HAP-1 (cell line): ENCODE results near the gene IPCEF1.
"Not testable (repeated sequence)": the region's sequence is repeated elsewhere in the genome, so short reads cannot be mapped to it uniquely, and the experiment has no call there.

Experiments used
- DNase-seq, 2 experiments: peaks; one replicate each; pipeline ENCODE4 v3.0.0-alpha.2; 2016 to 2020; ENCODE audit warnings: low spot score in 2 of 2
- H3K27me3 ChIP-seq: fragments of 250-450 bp; sonication (Bioruptor Pico); 2 replicates; pipeline ENCODE4 v1.5.1; 2020; ENCODE audit warnings: low read depth, mild to moderate bottlenecking, moderate library complexity
- H3K36me3 ChIP-seq: fragments of 250-450 bp; sonication (Bioruptor Pico); replicated peaks from 2 replicates; pipeline ENCODE4 v1.5.1; 2020; ENCODE audit warnings: mild to moderate bottlenecking
- H3K4me1 ChIP-seq: fragments of 250-450 bp; sonication (Bioruptor Pico); 2 replicates; pipeline ENCODE4 v1.5.1; 2020; ENCODE audit warnings: mild to moderate bottlenecking
- H3K4me3 ChIP-seq: fragments of 250-450 bp; sonication (Bioruptor Pico); 2 replicates; pipeline ENCODE4 v1.5.1; 2020; ENCODE audit warnings: mild to moderate bottlenecking, moderate library complexity
- H3K9me3 ChIP-seq: fragments of 250-450 bp; sonication (Bioruptor Pico); 2 replicates; pipeline ENCODE4 v1.5.1; 2020; ENCODE audit warnings: mild to moderate bottlenecking, moderate library complexity
- in situ Hi-C: fragments of 300-500 bp; cut with MboI; formaldehyde crosslinking; loops from 3 replicates; pipeline ENCODE4 v1.14.3; 2020; ENCODE audit warnings: low sequenced_read_pairs, inconsistent platforms, mixed read lengths

Gene IPCEF1

GRCh38 chr6:154223296-154223695 lies 133.3 kb downstream of the IPCEF1 start:
- Histone ChIP-seq H3K36me3 (no peaks in the 10 kb centered on the region), H3K9me3 (no peaks in the 10 kb centered on the region), H3K4me3 (no peak overlapping the region), H3K4me1 (peaks cover 8% of the 10 kb centered on the region), H3K27me3 (no peaks in the 10 kb centered on the region)
- in situ Hi-C loops: no loop called here
- no peak for DNase-seq

GRCh38 chr6:154222716-154223115 lies 133.9 kb downstream of the IPCEF1 start:
- Histone ChIP-seq H3K4me1 (peaks cover 14% of the 10 kb centered on the region), H3K36me3 (no peaks in the 10 kb centered on the region), H3K9me3 (no peaks in the 10 kb centered on the region), H3K4me3 (no peak overlapping the region), H3K27me3 (no peaks in the 10 kb centered on the region)
- no peak for DNase-seq
- in situ Hi-C loops: no loop called here

GRCh38 chr6:154219250-154219649 lies 137.4 kb downstream of the IPCEF1 start:
- in situ Hi-C loops: no loop called here
- H3K36me3 ChIP-seq: no peaks in the 10 kb centered on the region
- H3K27me3 ChIP-seq: no peaks in the 10 kb centered on the region
- no peaks in the 10 kb centered on the region for H3K9me3 ChIP-seq
- no peak overlapping the region for H3K4me3 ChIP-seq
- DNase-seq: no peak
- H3K4me1 ChIP-seq: peaks cover 14% of the 10 kb centered on the region; the same call in 1 of the 2 replicates

DNA sequence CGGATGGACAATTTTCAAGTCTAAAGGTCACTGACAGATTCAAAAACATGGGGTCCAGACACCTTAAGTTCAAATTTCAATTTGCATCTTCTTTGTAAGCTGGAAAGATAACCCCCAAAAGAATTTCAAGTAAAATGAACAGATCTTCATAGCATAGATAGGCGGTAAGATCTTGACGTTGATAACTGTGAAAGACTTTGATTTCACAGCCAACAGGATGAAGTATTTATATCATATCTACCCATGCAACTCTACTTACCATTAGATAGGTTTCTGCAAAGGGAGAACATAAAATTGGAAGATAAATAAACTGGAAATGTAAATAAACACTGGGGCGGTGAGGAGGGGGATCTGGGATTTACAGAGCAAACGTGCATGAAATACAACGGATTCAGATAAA lies 137.8 kb downstream of the IPCEF1 start:
- Histone ChIP-seq H3K4me1 (peaks cover 14% of the 10 kb centered on the region; the same call in 1 of the 2 replicates), H3K27me3 (no peaks in the 10 kb centered on the region), H3K36me3 (no peaks in the 10 kb centered on the region), H3K9me3 (no peaks in the 10 kb centered on the region), H3K4me3 (no peak overlapping the region)
- in situ Hi-C loops: no loop called here
- DNase-seq: no peak

- H3K9me3 ChIP-seq: no peaks in the 10 kb centered on the region
Measured at GRCh38 chr6:154218301-154218700, 138.3 kb downstream of the IPCEF1 start.

GRCh38 chr6:154213782-154214181 lies 142.8 kb downstream of the IPCEF1 start:
- Histone ChIP-seq H3K4me1 (peaks cover 14% of the 10 kb centered on the region; the same call in 1 of the 2 replicates), H3K27me3 (no peaks in the 10 kb centered on the region), H3K9me3 (no peaks in the 10 kb centered on the region), H3K4me3 (no peak overlapping the region), H3K36me3 (no peaks in the 10 kb centered on the region)
- in situ Hi-C loops: no loop called here
- no peak for DNase-seq

More at GRCh38 chr6:154218301-154218700, 138.3 kb downstream of the IPCEF1 start:
- DNase-seq: no peak
- in situ Hi-C loops: no loop called here
- Histone ChIP-seq H3K4me1 (peaks cover 14% of the 10 kb centered on the region; the same call in 1 of the 2 replicates), H3K4me3 (no peak overlapping the region), H3K36me3 (no peaks in the 10 kb centered on the region), H3K27me3 (no peaks in the 10 kb centered on the region)

GRCh38 chr6:154210678-154211077 lies 145.9 kb downstream of the IPCEF1 start:
- Histone ChIP-seq H3K4me3 (no peak overlapping the region), H3K9me3 (no peaks in the 10 kb centered on the region), H3K36me3 (no peaks in the 10 kb centered on the region), H3K27me3 (no peaks in the 10 kb centered on the region), H3K4me1 (no peaks in the 10 kb centered on the region)
- no peak for DNase-seq
- in situ Hi-C loops: no loop called here

DNA sequence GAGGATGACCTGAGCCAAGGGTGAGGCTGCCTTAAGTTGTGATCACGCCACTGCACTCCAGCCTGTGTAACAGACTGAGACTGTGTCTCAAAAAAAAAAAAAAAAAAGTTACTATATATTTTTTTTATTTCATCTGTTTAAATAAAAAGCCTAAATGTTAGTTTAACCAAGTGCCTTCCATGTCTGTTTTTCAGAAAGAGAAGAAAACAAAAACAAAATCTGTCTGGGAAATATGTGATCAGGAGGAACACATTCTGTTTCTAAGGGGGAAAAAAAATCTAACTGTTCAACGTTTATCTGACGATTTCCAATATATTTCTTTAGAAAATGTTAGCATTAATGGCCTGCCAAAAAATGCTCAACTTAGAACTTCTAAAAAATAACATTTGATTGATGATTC lies 147.0 kb downstream of the IPCEF1 start:
- H3K9me3 ChIP-seq: no peaks in the 10 kb centered on the region
- H3K4me1 ChIP-seq: no peaks in the 10 kb centered on the region
- no peaks in the 10 kb centered on the region for H3K27me3 ChIP-seq
- no peaks in the 10 kb centered on the region for H3K36me3 ChIP-seq
- no peak overlapping the region for H3K4me3 ChIP-seq
- in situ Hi-C loops: no loop called here
- DNase-seq: no peak

DNA sequence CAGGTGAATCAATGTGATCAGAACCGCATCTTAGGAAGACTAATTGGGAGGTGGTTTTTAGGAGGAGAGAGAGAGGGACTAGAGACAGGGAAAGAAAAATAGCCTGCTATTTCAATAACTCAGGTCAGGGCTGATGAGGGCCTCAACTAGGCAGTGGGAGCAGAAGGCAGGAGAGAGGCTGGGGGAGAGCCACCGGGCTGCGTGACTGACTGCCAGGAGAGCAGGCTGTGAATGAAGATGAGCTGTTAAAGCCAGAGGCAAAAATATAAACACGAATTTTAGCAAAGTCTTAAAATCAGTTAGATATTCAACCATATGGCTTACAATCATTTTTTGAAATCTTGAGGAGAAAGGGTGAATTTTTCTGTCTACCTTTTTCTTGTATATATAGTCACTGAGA lies 149.6 kb downstream of the IPCEF1 start:
- H3K4me1 ChIP-seq: no peaks in the 10 kb centered on the region
- no peaks in the 10 kb centered on the region for H3K27me3 ChIP-seq
- in situ Hi-C loops: no loop called here
- no peak overlapping the region for H3K4me3 ChIP-seq
- no peaks in the 10 kb centered on the region; the same call in 1 of the 2 replicates for H3K9me3 ChIP-seq
- DNase-seq: no peak
- H3K36me3 ChIP-seq: no peaks in the 10 kb centered on the region

DNA sequence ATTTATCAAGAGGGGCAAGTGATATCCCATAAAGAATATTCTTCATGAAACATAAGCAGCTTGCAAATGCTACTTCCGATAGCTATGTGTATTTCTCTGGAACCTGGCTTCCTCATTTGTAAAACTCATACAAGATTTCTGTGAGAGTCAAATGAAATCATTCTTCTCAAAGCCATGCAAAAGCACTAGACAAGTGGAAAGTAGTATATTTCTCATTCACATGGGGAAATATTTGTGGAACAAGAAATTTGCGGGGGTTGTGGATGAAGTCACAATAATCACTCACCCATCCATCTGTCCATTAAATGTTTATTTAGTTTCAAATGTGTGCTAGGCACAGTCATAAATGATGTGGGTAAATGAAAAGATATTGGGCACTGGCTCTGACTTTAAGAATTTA lies 150.5 kb downstream of the IPCEF1 start:
- in situ Hi-C loops: no loop called here
- Histone ChIP-seq H3K4me1 (no peaks in the 10 kb centered on the region), H3K9me3 (no peaks in the 10 kb centered on the region; the same call in 1 of the 2 replicates), H3K36me3 (no peaks in the 10 kb centered on the region), H3K27me3 (no peaks in the 10 kb centered on the region), H3K4me3 (no peak overlapping the region)
- no peak for DNase-seq

- in situ Hi-C loops: no loop called here
- Histone ChIP-seq H3K36me3 (no peaks in the 10 kb centered on the region), H3K9me3 (no peaks in the 10 kb centered on the region; the same call in 1 of the 2 replicates), H3K4me1 (no peaks in the 10 kb centered on the region), H3K4me3 (no peak overlapping the region), H3K27me3 (no peaks in the 10 kb centered on the region)
- no peak for DNase-seq
Measured at GRCh38 chr6:154202958-154203357, 153.6 kb downstream of the IPCEF1 start.

DNA sequence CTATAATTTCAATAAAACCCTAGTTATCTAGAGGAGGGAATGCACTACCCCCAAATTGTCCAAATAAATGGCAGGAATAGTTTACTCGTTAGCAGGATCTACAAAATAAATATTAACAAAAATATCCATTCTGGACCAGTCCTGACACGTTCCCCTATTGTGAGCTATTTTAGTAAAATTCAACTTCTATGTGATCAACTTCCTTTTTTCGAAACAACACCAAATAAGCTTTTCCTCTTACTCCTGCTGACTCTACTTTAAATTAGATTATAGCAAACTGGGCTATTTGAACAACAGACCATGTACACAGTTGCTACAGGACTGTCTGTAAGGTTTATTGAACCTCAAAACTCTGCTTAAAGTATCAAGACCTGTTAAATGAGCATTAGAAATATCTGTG lies 154.3 kb downstream of the IPCEF1 start:
- Histone ChIP-seq H3K27me3 (no peaks in the 10 kb centered on the region), H3K4me3 (no peak overlapping the region), H3K9me3 (no peaks in the 10 kb centered on the region; the same call in 1 of the 2 replicates), H3K36me3 (no peaks in the 10 kb centered on the region), H3K4me1 (peaks cover under 1% of the 10 kb centered on the region; the same call in 1 of the 2 replicates)
- no peak for DNase-seq
- in situ Hi-C loops: no loop called here

DNA sequence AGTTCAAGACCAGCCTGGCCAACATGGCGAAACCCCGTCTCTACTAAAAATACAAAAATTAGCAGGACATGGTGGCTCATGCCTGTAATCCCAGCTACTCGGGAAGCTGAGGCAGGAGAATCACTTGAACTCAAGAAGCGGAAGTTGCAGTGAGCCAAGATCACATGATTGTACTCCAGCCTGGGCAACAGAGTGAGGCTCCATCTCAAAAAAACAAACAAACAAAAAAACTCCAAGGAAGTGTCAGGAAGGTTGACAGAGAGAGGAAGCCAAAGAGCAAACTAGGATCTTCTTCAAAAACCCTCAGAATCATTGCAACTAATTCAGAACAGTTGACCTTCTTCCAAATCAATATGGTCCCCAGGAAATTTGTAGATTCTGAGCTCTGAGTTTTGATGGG lies 154.9 kb downstream of the IPCEF1 start:
- H3K9me3 ChIP-seq, DNase-seq, H3K4me3 ChIP-seq, in situ Hi-C loops, H3K36me3 ChIP-seq, H3K27me3 ChIP-seq, H3K4me1 ChIP-seq: not testable (repeated sequence)

DNA sequence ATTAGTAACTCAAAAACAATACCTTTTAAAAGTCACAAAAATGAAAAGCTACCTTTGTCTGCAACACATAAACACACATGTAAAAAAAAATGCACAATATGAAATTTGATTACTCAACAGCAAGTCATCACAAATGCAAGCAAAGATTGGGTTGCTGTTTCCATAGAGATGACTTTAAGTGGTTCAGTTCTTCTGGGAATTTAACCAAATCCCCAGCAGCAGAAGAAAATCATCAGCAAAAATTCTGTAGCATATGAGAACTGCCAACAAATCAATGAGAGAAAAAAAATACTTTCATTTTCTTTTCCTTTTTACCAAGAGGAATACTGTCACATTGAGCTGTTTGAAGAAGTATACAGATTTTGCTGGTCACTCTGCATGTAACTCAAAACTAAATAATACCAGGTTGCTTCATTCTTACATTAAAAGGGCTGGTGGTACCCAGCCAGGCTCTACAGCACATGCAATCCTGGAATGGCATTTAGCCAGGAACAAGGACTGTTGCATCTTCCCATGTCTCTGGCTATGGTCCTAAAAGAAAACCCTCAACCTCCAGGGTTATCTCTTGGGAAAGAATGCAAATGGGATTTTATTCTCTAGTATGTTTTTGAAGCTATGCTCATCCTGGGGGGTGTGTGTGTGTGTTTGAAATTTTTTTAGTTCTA lies 159.3 kb downstream of the IPCEF1 start:
- DNase-seq: no peak
- Histone ChIP-seq H3K36me3 (no peaks in the 10 kb centered on the region), H3K4me1 (peaks cover 2% of the 10 kb centered on the region; the same call in 1 of the 2 replicates), H3K9me3 (no peaks in the 10 kb centered on the region), H3K4me3 (no peak overlapping the region), H3K27me3 (no peaks in the 10 kb centered on the region)
- in situ Hi-C loops: no loop called here
